ENCODE data around the gene HAUS1. TPM values are rescaled to one million over a fixed set of nuclear protein-coding genes. Genes with fewer than 3 reads are reported as not detected.
"Not testable (repeated sequence)": the region's sequence is repeated elsewhere in the genome, so short reads cannot be mapped to it uniquely, and the experiment has no call there.

The HAUS1 gene
- total RNA-seq, 3 donors from 2014 or later, result 44.9 to 62.6 (median 52.6) TPM

DNA sequence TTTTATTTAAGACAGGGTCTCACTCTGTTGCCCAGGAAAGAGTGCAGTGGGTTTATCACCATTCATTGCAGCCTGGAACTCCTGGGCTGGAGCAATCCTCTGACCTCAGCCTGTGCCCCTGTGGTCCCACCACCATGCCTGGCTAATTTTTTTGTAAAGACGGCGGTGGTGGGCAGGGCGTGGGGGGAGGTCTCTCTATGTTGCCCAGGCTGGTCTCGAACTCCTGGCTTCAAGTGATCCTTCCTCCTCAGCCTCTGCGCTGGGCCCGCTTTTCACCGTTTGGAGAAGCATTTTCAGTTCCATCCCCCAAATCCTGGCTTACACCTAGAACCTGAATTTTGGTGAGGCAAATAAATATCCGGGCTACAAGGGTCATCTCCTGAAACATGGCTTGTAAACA, 4.7 kb upstream of the HAUS1 start:
- Histone ChIP-seq H3K27ac (no peak overlapping the region), H3K9me3 (no peaks in the 10 kb centered on the region), H3K27me3 (no peaks in the 10 kb centered on the region), H3K4me3 (no peak overlapping the region), H3K4me1 (peaks cover 0 to 7% of the 10 kb centered on the region in 2 donors), H3K36me3 (no peaks in the 10 kb centered on the region)
- DNase-seq (ENCODE audit: low spot score in 2 of 2), result no peak
- TF ChIP-seq POLR2AphosphoS5 (IDR thresholded peaks at IDR 0.05) (no peak), POLR2A (IDR thresholded peaks at IDR 0.05) (no peak)
- TF ChIP-seq, protein P1, sequence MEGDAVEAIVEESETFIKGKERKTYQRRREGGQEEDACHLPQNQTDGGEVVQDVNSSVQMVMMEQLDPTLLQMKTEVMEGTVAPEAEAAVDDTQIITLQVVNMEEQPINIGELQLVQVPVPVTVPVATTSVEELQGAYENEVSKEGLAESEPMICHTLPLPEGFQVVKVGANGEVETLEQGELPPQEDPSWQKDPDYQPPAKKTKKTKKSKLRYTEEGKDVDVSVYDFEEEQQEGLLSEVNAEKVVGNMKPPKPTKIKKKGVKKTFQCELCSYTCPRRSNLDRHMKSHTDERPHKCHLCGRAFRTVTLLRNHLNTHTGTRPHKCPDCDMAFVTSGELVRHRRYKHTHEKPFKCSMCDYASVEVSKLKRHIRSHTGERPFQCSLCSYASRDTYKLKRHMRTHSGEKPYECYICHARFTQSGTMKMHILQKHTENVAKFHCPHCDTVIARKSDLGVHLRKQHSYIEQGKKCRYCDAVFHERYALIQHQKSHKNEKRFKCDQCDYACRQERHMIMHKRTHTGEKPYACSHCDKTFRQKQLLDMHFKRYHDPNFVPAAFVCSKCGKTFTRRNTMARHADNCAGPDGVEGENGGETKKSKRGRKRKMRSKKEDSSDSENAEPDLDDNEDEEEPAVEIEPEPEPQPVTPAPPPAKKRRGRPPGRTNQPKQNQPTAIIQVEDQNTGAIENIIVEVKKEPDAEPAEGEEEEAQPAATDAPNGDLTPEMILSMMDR (IDR thresholded peaks at IDR 0.05), result no peak
- intact Hi-C loops (cut with DNase I; ENCODE audit: low total_unique reads), result no loop called here

DNA sequence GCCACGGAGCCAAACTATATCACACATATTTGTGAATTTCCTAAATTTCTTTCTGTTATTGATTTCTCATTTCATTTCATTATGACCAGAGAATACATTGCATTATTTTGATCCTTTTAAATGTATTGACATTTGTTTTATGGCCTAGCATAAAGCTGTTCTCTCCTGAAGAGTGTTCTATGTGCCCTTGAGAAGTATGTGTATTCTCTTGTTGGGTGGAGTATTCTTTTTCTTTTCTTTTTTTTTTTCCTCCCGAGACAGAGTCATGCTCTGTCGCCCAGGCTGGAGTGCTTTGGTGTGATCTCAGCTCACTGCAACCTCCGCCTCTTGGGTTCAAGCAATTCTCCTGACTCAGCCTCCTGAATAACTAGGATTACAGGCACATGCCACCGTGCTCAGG, 5.2 kb downstream of the HAUS1 start:
- intact Hi-C loops (cut with DNase I; ENCODE audit: low total_unique reads), result no loop called here
- no peaks in the 10 kb centered on the region for H3K36me3 ChIP-seq
- no peak for DNase-seq (ENCODE audit: low spot score in 2 of 2)
- no peak for TF ChIP-seq POLR2A (IDR thresholded peaks at IDR 0.05)
- TF ChIP-seq, protein P1 (IDR thresholded peaks at IDR 0.05), result no peak
- no peak for TF ChIP-seq POLR2AphosphoS5 (IDR thresholded peaks at IDR 0.05)
- no peaks in the 10 kb centered on the region for H3K4me1 ChIP-seq
- H3K4me3 ChIP-seq, result no peak overlapping the region
- no peaks in the 10 kb centered on the region for H3K27me3 ChIP-seq
- H3K9me3 ChIP-seq, result no peaks in the 10 kb centered on the region
- no peak overlapping the region for H3K27ac ChIP-seq

DNA sequence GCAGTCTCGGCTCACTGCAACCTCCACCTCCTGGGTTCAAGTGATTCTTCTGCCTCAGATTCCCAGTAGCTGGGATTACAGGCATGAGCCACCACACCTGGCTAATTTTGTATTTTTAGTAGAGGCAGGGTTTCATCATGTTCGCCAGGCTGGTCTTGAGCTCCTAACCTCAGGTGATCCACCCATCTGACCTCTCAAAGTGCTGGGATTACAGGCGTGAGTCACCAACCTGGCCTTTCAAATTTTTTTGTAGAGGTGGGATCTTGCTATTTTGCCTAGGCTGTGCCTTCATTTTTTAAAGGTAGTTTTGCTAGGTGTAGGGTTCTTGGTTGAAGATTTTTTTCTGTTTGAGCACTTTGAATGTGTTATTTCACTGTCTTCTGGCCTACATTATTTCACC, 6.2 kb downstream of the HAUS1 start:
- Histone ChIP-seq H3K27me3 (no peaks in the 10 kb centered on the region), H3K4me3 (no peak overlapping the region), H3K9me3 (no peaks in the 10 kb centered on the region), H3K27ac (no peak overlapping the region), H3K36me3 (no peaks in the 10 kb centered on the region), H3K4me1 (no peaks in the 10 kb centered on the region)
- TF ChIP-seq, protein P1 (IDR thresholded peaks at IDR 0.05), result no peak
- no peak for TF ChIP-seq POLR2A (IDR thresholded peaks at IDR 0.05)
- no peak for TF ChIP-seq POLR2AphosphoS5 (IDR thresholded peaks at IDR 0.05)
- intact Hi-C loops (cut with DNase I; ENCODE audit: low total_unique reads), result no loop called here
- DNase-seq (ENCODE audit: low spot score in 2 of 2), result no peak

DNA sequence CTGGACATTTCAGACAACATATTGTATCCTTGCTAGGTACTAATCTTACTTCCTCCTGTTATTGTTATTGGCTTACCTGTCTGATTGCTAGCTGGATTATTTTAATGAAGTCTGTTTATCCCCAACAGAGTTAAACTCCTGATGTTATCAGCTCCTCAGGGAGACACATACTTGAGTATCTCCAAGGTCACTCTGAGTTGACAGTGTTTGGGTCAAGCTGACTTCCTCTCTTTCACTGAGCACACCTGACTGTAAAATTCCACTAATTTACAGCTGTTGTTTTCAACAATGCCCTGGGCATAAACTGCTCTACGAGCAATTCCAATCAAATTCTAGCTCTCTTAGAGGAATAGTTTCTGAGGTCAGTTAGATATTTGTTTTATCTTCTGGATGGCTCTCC, 9.6 kb downstream of the HAUS1 start:
- Histone ChIP-seq H3K27ac (no peak overlapping the region), H3K36me3 (no peaks in the 10 kb centered on the region), H3K27me3 (no peaks in the 10 kb centered on the region), H3K9me3 (no peaks in the 10 kb centered on the region), H3K4me1 (no peaks in the 10 kb centered on the region), H3K4me3 (no peak overlapping the region)
- no peak for DNase-seq (ENCODE audit: low spot score in 2 of 2)
- intact Hi-C loops (cut with DNase I; ENCODE audit: low total_unique reads), result no loop called here
- TF ChIP-seq POLR2AphosphoS5 (IDR thresholded peaks at IDR 0.05) (no peak), POLR2A (IDR thresholded peaks at IDR 0.05) (no peak)
- TF ChIP-seq, protein P1 (IDR thresholded peaks at IDR 0.05), result no peak

DNA sequence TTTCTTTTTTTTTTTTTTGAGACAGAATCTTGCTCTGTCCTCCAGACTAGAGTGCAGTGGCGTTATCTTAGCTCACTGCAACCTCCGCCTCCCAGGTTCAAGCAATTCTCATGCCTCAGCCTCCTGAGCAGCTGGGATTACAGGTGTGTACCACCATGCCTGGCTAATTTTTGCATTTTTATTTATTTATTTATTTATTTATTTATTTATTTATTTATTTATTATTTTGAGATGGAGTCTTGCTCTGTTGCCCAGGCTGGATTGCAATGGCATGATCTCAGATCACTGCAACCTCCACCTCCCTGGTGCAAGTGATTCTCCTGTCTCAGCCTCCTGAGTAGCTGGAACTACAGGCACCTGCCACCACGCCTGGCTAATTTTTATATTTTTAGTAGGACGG, 22.4 kb downstream of the HAUS1 start:
- H3K4me1 ChIP-seq; H3K27me3 ChIP-seq; H3K4me3 ChIP-seq; intact Hi-C loops (cut with DNase I; ENCODE audit: low total_unique reads); DNase-seq (ENCODE audit: low spot score in 2 of 2); H3K27ac ChIP-seq; H3K9me3 ChIP-seq; H3K36me3 ChIP-seq: not testable (repeated sequence)

DNA sequence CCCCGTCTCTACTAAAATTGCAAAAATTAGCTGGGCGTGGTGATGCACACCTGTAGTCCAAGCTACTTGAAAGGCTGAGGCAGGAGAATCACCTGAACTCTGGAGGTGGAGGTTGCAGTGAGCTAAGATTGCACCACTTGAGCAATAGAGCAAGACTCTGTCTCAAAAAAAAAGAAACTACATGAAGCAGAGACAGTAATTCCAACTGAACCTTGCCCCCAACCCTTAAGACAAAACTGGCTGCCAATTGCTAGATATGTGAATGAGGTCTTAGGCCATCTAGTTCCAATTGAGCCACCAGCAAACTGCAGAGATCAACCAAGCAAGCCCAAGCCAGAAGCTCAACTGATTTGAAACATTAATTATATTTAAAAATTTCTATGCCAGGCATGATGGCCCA, 25.9 kb downstream of the HAUS1 start:
- Histone ChIP-seq H3K27ac (no peak overlapping the region), H3K36me3 (no peaks in the 10 kb centered on the region)
- TF ChIP-seq POLR2A (IDR thresholded peaks at IDR 0.05) (no peak), POLR2AphosphoS5 (IDR thresholded peaks at IDR 0.05) (no peak)
- TF ChIP-seq, protein P1 (IDR thresholded peaks at IDR 0.05), result no peak

DNA sequence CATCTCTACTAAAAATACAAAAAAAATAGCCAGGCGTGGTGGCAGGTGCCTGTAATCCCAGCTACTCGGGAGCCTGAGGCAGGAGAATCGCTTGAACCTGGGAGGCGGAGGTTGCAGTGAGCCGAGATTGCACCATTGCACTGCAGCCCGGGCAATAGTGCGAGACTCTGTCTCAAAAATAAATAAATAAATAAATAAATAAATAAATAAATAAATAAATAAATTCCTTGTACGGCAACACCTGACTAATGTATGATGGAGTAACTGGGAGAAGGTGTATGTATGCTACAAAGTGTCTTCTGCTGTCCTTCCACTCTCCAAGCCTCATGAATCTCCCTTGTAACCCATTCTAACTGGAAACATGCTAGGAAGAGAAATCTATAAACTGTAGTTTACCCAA, 26.4 kb downstream of the HAUS1 start:
- intact Hi-C loops (cut with DNase I; ENCODE audit: low total_unique reads); H3K36me3 ChIP-seq; H3K4me1 ChIP-seq; H3K27ac ChIP-seq; H3K9me3 ChIP-seq; H3K27me3 ChIP-seq; H3K4me3 ChIP-seq; DNase-seq (ENCODE audit: low spot score in 2 of 2): not testable (repeated sequence)

More for the DNA sequence above, 25.9 kb downstream of the HAUS1 start:
- no peak for DNase-seq (ENCODE audit: low spot score in 2 of 2)
- intact Hi-C loops (cut with DNase I; ENCODE audit: low total_unique reads), result no loop called here
- H3K4me3 ChIP-seq, result no peak overlapping the region
- no peaks in the 10 kb centered on the region for H3K4me1 ChIP-seq
- no peaks in the 10 kb centered on the region for H3K9me3 ChIP-seq
- no peaks in the 10 kb centered on the region for H3K27me3 ChIP-seq
